ENCODE measurements around the gene MTHFD2.

Gene MTHFD2

DNA sequence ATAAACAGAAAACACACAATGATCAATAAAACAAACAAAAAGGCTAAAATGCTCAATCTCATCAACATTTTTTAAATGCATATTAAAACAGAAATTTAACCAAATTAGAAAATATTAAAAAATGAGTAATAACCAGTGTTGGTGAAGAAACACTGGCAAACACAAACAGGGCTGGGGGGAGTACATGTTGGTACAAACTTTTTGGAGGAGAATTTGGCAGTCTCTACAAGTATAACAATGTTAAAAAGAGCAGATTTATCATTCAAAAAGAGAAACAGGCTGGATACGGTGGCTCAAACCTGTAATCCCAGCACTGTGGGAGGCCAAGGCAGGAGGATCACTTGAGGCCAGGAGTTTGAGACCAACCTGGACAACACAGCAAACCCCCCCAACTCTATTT lies 33.7 kb upstream of the MTHFD2 start:
- H3K4me3 ChIP-seq (ENCODE audit: low read depth, low read length): no peak overlapping the region
- no peak for DNase-seq (ENCODE audit: low read depth)
- TF ChIP-seq, protein P1, sequence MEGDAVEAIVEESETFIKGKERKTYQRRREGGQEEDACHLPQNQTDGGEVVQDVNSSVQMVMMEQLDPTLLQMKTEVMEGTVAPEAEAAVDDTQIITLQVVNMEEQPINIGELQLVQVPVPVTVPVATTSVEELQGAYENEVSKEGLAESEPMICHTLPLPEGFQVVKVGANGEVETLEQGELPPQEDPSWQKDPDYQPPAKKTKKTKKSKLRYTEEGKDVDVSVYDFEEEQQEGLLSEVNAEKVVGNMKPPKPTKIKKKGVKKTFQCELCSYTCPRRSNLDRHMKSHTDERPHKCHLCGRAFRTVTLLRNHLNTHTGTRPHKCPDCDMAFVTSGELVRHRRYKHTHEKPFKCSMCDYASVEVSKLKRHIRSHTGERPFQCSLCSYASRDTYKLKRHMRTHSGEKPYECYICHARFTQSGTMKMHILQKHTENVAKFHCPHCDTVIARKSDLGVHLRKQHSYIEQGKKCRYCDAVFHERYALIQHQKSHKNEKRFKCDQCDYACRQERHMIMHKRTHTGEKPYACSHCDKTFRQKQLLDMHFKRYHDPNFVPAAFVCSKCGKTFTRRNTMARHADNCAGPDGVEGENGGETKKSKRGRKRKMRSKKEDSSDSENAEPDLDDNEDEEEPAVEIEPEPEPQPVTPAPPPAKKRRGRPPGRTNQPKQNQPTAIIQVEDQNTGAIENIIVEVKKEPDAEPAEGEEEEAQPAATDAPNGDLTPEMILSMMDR (conservative IDR thresholded peaks at IDR 0.05; ENCODE audit: low read depth, low read length): no peak

DNA sequence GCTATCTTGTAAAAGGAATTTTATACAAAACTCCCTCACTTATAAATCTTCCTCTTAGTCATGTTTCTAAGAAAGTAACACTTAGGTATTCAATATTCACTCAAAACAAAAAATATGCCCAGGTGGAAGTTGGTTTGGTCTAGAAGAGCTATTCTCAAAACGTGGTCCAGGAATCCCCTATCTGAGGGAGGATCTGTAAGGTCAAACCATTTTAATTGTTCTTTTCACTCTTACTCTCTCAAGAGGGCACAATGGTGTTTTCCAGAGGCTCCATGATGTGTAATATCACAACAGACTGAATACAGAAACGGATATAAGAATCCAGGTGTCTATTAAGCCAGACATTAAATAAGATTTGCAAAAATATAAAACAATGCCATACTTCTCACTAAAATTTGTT lies 29.7 kb upstream of the MTHFD2 start:
- H3K4me3 ChIP-seq (ENCODE audit: low read depth, low read length): no peak overlapping the region
- TF ChIP-seq, protein P1 (conservative IDR thresholded peaks at IDR 0.05; ENCODE audit: low read depth, low read length): no peak
- no peak for DNase-seq (ENCODE audit: low read depth)

DNA sequence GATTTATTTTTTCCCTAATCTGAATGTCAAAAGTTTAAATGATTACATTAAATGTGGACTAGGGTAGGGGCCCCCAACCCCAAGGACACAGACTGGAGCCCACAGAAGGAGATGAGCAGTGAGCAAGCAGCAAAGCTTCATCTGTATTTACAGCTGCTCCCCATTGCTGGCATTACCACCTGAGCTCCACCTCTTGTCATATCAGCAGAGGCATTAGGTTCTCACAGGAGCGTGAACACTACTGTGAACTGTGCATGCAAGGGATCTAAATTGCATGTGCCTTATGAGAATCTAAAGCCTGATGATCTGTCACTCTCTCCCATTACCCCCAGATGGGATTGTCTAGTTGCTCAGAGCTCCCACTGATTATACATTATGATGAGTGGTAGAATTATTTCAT lies 23.5 kb upstream of the MTHFD2 start:
- TF ChIP-seq, protein P1 (conservative IDR thresholded peaks at IDR 0.05; ENCODE audit: low read depth, low read length): no peak
- no peak overlapping the region for H3K4me3 ChIP-seq (ENCODE audit: low read depth, low read length)
- DNase-seq (ENCODE audit: low read depth): no peak

DNA sequence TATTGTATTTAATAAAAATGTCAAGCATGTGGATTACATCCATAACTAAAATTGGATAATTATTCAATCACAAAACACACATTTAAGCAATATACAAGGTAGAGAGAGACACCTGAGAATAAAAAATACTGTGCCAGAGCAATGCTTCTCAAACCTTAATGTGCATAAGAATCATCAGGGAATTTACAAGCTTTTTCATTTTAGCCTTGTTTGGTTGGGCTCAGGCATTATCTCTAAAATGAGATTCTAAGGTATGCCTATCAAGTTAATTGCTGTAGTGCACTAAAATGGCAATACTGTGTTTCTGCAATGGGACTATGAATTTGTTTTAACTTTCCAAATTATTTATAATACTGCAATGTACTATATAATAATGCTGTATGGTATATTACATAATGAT lies 20.7 kb upstream of the MTHFD2 start:
- DNase-seq (ENCODE audit: low read depth): no peak
- H3K4me3 ChIP-seq (ENCODE audit: low read depth, low read length): peak overlapping the region; percentile 77
- TF ChIP-seq, protein P1 (conservative IDR thresholded peaks at IDR 0.05; ENCODE audit: low read depth, low read length): no peak

DNA sequence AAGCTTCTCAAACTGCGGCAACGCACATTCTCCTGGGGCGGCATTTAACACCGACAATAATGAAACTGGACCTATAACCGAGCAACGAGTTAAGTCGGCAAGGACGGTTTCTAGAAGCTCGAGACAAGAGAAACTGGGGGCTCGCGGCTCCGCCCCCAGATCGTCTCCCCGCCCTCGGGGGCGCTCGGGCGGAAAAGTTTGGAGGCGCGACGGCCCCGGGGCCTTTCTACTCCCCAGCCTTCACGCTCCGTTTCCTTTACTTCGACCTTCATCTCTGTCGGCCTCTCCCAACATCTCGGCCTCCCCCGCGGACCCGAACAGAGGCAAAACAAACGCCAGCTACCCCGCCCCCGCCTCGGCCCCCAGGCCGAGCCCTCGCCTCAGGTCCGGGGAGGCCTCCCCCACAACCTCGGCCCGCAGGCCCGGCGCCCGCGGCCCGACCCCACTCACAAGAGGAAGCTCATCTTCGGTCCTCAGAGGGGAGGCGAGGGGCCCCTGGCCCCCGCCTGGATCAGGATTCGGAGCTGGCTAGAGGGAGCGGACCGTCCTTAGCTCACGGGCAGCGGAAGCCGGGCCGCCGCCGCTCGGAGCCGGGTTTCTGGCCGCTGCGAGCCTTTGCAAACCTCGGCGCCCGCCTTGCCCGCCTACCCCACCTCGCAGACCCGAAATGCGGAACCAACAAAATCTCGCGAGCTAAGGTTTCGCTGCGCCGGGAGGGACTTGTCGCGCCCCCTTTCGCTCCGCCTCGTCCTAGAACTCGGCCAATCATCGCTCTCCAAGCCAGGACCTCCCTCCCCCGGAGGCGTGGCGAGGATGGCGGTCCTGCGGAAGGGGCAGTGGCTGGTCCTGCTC lies 20.0 kb upstream of the MTHFD2 start, which contains the start of gene MOB1A:
Gene MOB1A (minus strand): TSS at position 669 of the 852 bp plus-strand sequence. CDS start 205 bp downstream, at position 464.
- peak within 1 kb of the TSS; percentile 77 for H3K4me3 ChIP-seq (ENCODE audit: low read depth, low read length)
- TF ChIP-seq, protein P1 (conservative IDR thresholded peaks at IDR 0.05; ENCODE audit: low read depth, low read length): no peak
- DNase-seq (ENCODE audit: low read depth): peak; percentile 99

DNA sequence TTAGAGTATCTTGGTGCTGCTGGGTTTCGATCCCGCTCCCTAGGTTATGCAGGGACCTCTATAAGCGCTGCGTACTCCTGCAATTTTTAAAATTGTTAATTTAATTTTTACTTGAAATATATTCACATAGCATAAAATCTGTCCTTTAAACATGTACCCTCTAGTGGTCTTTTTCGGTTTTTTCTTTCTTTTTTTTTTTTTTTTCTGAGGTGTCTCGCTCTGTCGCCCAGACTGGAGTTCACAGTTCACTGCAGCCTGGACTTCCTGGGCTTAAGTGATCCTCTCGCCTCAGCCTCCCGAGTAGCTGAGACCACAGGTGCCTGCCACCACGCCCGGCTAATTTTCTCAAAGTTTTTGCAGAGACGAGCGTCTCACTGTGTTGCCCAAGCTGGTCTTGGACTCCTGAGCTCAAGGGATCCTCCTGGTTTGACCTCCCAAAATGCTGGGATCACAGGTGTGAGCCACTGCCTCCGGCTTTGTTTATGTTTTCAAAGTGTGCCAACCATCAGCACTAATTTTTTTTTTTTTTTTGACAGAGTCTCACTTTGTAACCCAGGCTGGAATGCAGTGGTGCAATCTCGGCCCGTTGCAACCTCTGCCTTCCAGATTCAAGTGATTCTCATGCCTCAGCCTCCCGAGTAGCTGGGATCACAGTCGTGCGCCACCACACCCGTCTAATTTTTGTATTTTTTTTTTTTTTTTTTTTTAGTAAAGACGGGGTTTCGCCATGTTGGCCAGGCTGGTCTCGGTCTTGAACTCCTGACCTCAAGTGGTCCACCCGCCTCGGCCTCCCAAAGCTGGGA lies 19.2 kb upstream of the MTHFD2 start:
- peak overlapping the region; percentile 77 for H3K4me3 ChIP-seq (ENCODE audit: low read depth, low read length)
- no peak for DNase-seq (ENCODE audit: low read depth)
- TF ChIP-seq, protein P1 (conservative IDR thresholded peaks at IDR 0.05; ENCODE audit: low read depth, low read length): peak; percentile 41

Measured in choroid plexus epithelial cell (primary cell).